NCI-H345 (cell line): Measurements from ENCODE around the gene GPR156.
"Not testable (repeated sequence)": the region's sequence is repeated elsewhere in the genome, so short reads cannot be mapped to it uniquely, and the experiment has no call there.

ENCODE experiments used
- DNase-seq: peaks from one replicate; lab custom pipeline; 2025; lab: John Stamatoyannopoulos, UW

Gene GPR156

GRCh38 chr3:120274739-120275167 lies 10.3 kb downstream of the GPR156 start:
- DNase-seq = peak; percentile 88

- DNase-seq = no peak
Observed at GRCh38 chr3:120272286-120272685, 12.7 kb downstream of the GPR156 start.

- no peak for DNase-seq
Observed at GRCh38 chr3:120265989-120266388, 19.0 kb downstream of the GPR156 start.

GRCh38 chr3:120264963-120265362 lies 20.1 kb downstream of the GPR156 start:
- no peak for DNase-seq

- no peak for DNase-seq
Observed at GRCh38 chr3:120263792-120264191, 21.2 kb downstream of the GPR156 start.

- DNase-seq = no peak
Observed at GRCh38 chr3:120258009-120258408, 27.0 kb downstream of the GPR156 start.

- no peak for DNase-seq
Observed at GRCh38 chr3:120245386-120245785, 39.6 kb downstream of the GPR156 start.

GRCh38 chr3:120244834-120245225 lies 40.2 kb downstream of the GPR156 start:
- DNase-seq = no peak

GRCh38 chr3:120239644-120240043 lies 45.4 kb downstream of the GPR156 start:
- DNase-seq = no peak

GRCh38 chr3:120227710-120228347 lies 57.2 kb downstream of the GPR156 start:
- no peak for DNase-seq

GRCh38 chr3:120224237-120224636 lies 60.8 kb downstream of the GPR156 start:
- DNase-seq = no peak

GRCh38 chr3:120218981-120219380 lies 66.0 kb downstream of the GPR156 start:
- DNase-seq = no peak

GRCh38 chr3:120216633-120217032 lies 68.4 kb downstream of the GPR156 start:
- not testable (repeated sequence) for DNase-seq

- DNase-seq = peak; percentile 23
Observed at GRCh38 chr3:120214176-120214575, 70.8 kb downstream of the GPR156 start.

- no peak for DNase-seq
Observed at GRCh38 chr3:120212505-120212904, 72.5 kb downstream of the GPR156 start.

GRCh38 chr3:120209425-120209824 lies 75.6 kb downstream of the GPR156 start:
- DNase-seq = no peak

- no peak for DNase-seq
Observed at GRCh38 chr3:120204338-120204737, 80.7 kb downstream of the GPR156 start.

- no peak for DNase-seq
Observed at GRCh38 chr3:120203621-120204020, 81.4 kb downstream of the GPR156 start.

- no peak for DNase-seq
Observed at GRCh38 chr3:120203016-120203415, 82.0 kb downstream of the GPR156 start.

- no peak for DNase-seq
Observed at GRCh38 chr3:120202363-120202762, 82.7 kb downstream of the GPR156 start.

GRCh38 chr3:120200493-120201235 lies 84.4 kb downstream of the GPR156 start:
- DNase-seq = no peak

- no peak for DNase-seq
Observed at GRCh38 chr3:120198305-120198878, 86.6 kb downstream of the GPR156 start.

GRCh38 chr3:120196812-120197211 lies 88.2 kb downstream of the GPR156 start:
- no peak for DNase-seq
